ENCODE results near the gene RYR3. TPM values are rescaled to one million over a fixed set of nuclear protein-coding genes. Genes with fewer than 3 reads are reported as not detected.

Gene RYR3
- total and polyA plus RNA-seq, 10 of the 15 experiments (the other 5 are each of a cell fraction or from before 2014, with no cell fraction given), result under 0.01 to 0.44 (median 0.16) TPM; not detected in 5

- Histone ChIP-seq H3K4me3 (no peak overlapping the region), H3K27ac (ENCODE audit: control insufficient read depth, insufficient read depth) (no peak overlapping the region), H2AFZ (ENCODE audit: control insufficient read depth, low read depth, low read length) (no peak overlapping the region), H3K9ac (ENCODE audit: control insufficient read depth, insufficient read depth, low read length) (no peak overlapping the region), H3K36me3 (ENCODE audit: control insufficient read depth in 2 of 2, insufficient read depth in 2 of 2, low read length in 1 of 2) (no peaks in the 10 kb centered on the region), H3K4me2 (ENCODE audit: control insufficient read depth, insufficient read depth) (no peak overlapping the region), H3K9me3 (replicated peaks; ENCODE audit: control insufficient read depth, insufficient read depth, low read length) (no peaks in the 10 kb centered on the region), H4K20me1 (ENCODE audit: control insufficient read depth, insufficient read depth) (no peaks in the 10 kb centered on the region), H3K27me3 (replicated peaks in 1 of 2; ENCODE audit: control insufficient read depth in 2 of 2, insufficient read depth in 2 of 2, low read length in 1 of 2) (no peaks in the 10 kb centered on the region; a peak in 1 of 4 replicates), H3K4me1 (ENCODE audit: control insufficient read depth, insufficient read depth, low read length) (no peaks in the 10 kb centered on the region), H3K79me2 (ENCODE audit: control insufficient read depth, insufficient read depth, low read length) (no peaks in the 10 kb centered on the region)
- in situ Hi-C loops (cut with MboI), result no loop called here
- 30% methylated on average over 9 of the region's 9 CpGs for WGBS (ENCODE audit: insufficient coverage, insufficient replicate concordance, low lambda C conversion rate, missing lambda C conversion rate)
- ChIA-PET RAD21 (ENCODE audit: unreplicated experiment) (no interaction called here), SMC1A (ENCODE audit: uncharacterized antibody, unreplicated experiment) (no interaction called here), POLR2A (no interaction called here), CTCF (no interaction called here)
- BruUV-seq (replicated peaks), result no TSS peak
- intact Hi-C loops (cut with micrococcal nuclease; ENCODE audit: unreplicated experiment), result no loop called here
- ATAC-seq (no peak), DNase-seq (ENCODE audit: low read depth, low spot score) (no peak), FAIRE-seq (no peak)
- TF ChIP-seq E4F1 (IDR thresholded peaks at IDR 0.05; ENCODE audit: borderline replicate concordance, partially characterized antibody) (no peak), SIX5 (IDR thresholded peaks at IDR 0.05; ENCODE audit: low read depth, low read length, severe bottlenecking) (no peak), MEF2B (IDR thresholded peaks at IDR 0.05; ENCODE audit: partially characterized antibody, poor library complexity, severe bottlenecking) (no peak), SREBF1 (IDR thresholded peaks at IDR 0.05; ENCODE audit: low read length) (no peak), RAD51 (IDR thresholded peaks at IDR 0.05) (no peak), ESRRA (IDR thresholded peaks at IDR 0.05; ENCODE audit: low read length) (no peak), CBX3 (IDR thresholded peaks at IDR 0.05; ENCODE audit: borderline replicate concordance, low read depth) (no peak), ZBTB40 (IDR thresholded peaks at IDR 0.05; ENCODE audit: borderline replicate concordance) (no peak), NFXL1 (IDR thresholded peaks at IDR 0.05; ENCODE audit: borderline replicate concordance) (no peak), HDAC2 (IDR thresholded peaks at IDR 0.05) (no peak), KDM1A (IDR thresholded peaks at IDR 0.05; ENCODE audit: borderline replicate concordance) (no peak), ZNF622 (IDR thresholded peaks at IDR 0.05) (no peak)
- TF ChIP-seq, protein P1, sequence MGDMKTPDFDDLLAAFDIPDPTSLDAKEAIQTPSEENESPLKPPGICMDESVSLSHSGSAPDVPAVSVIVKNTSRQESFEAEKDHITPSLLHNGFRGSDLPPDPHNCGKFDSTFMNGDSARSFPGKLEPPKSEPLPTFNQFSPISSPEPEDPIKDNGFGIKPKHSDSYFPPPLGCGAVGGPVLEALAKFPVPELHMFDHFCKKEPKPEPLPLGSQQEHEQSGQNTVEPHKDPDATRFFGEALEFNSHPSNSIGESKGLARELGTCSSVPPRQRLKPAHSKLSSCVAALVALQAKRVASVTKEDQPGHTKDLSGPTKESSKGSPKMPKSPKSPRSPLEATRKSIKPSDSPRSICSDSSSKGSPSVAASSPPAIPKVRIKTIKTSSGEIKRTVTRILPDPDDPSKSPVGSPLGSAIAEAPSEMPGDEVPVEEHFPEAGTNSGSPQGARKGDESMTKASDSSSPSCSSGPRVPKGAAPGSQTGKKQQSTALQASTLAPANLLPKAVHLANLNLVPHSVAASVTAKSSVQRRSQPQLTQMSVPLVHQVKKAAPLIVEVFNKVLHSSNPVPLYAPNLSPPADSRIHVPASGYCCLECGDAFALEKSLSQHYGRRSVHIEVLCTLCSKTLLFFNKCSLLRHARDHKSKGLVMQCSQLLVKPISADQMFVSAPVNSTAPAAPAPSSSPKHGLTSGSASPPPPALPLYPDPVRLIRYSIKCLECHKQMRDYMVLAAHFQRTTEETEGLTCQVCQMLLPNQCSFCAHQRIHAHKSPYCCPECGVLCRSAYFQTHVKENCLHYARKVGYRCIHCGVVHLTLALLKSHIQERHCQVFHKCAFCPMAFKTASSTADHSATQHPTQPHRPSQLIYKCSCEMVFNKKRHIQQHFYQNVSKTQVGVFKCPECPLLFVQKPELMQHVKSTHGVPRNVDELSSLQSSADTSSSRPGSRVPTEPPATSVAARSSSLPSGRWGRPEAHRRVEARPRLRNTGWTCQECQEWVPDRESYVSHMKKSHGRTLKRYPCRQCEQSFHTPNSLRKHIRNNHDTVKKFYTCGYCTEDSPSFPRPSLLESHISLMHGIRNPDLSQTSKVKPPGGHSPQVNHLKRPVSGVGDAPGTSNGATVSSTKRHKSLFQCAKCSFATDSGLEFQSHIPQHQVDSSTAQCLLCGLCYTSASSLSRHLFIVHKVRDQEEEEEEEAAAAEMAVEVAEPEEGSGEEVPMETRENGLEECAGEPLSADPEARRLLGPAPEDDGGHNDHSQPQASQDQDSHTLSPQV (IDR thresholded peaks at IDR 0.05), result no peak
Observed at GRCh38 chr15:33834892-33835743, 524.4 kb downstream of the RYR3 start.
